HG03460 (cell line): Measurements from ENCODE around the gene PRAMEF27.
"Not testable (repeated sequence)": the region's sequence is repeated elsewhere in the genome, so short reads cannot be mapped to it uniquely, and the experiment has no call there.

Source experiments
- ATAC-seq: cut with Tn5 transposase; IDR thresholded peaks from one replicate; pipeline ENCODE4 v1.9.1; 2021; ENCODE audit not compliant: unreplicated experiment

PRAMEF27 gene

GRCh38 chr1:13056475-13056874 lies at the start of gene PRAMEF27:
PRAMEF27 (minus strand) TSS chr1:13056575; CDS start chr1:13053659, 2,916 bp downstream.
- not testable (repeated sequence) for ATAC-seq

- not testable (repeated sequence) for ATAC-seq
Observed at GRCh38 chr1:13070474-13070873, 14.1 kb upstream of the PRAMEF27 start, which contains the start of gene PRAMEF25. PRAMEF25 (plus strand) TSS chr1:13070774; CDS start chr1:13073694, 2,920 bp downstream.

- ATAC-seq, result not testable (repeated sequence)
Observed at GRCh38 chr1:13019846-13020245, 36.5 kb downstream of the PRAMEF27 start.

- ATAC-seq, result not testable (repeated sequence)
Observed at GRCh38 chr1:13011932-13012331, 44.4 kb downstream of the PRAMEF27 start.

- not testable (repeated sequence) for ATAC-seq
Observed at GRCh38 chr1:13009348-13009747, 47.0 kb downstream of the PRAMEF27 start.

GRCh38 chr1:13005732-13006131 lies 50.6 kb downstream of the PRAMEF27 start:
- ATAC-seq, result not testable (repeated sequence)
